Astrocyte of the spinal cord (primary cell): ENCODE measurements around the gene UGT1A6.

Source experiments
- DNase-seq: peaks from one replicate; pipeline ENCODE4 v3.0.0; 2011; ENCODE audit warnings: low read depth, low spot score
- H3K4me3 ChIP-seq: 2 replicates; pipeline ENCODE4 v1.5.1; 2011; ENCODE audit warnings: low read depth, mild to moderate bottlenecking, low read length, moderate library complexity
- CTCF ChIP-seq: IDR thresholded peaks from 2 replicates; pipeline ENCODE4 v1.5.1; 2012; ENCODE audit warnings: low read depth, mild to moderate bottlenecking, low read length, inconsistent platforms
- in situ Hi-C: cut with HindIII; loops from 2 replicates; pipeline ENCODE4 v1.10.0; 2017; ENCODE audit warnings: low sequenced_read_pairs

The UGT1A6 gene

DNA sequence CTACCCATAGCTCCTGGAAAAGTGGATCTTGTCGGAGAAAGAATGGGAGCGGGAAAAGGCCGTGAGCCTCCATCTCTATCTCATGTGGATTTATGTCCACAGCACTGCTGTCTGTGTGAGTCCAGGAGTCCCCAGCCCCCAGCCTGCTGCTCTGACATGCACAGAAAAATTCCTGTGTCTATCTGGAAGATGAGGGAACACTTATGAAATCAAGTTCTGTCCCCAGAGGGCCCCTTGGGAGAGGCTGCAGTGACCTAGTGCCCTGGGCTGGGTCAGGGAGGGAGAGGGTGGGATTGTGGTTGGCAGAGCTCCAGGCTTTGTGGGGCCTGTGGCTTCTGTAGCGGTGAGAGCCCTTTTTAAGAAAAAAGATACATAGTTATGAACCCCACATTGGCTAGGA, 124.1 kb downstream of the UGT1A6 start:
- in situ Hi-C loops: no loop called here
- DNase-seq: no peak

GRCh38 chr2:233817361-233817911, 124.7 kb downstream of the UGT1A6 start:
- H3K4me3 ChIP-seq: no peak overlapping the region
- in situ Hi-C loops: no loop called here
- no peak for TF ChIP-seq CTCF
- DNase-seq: no peak

More for the DNA sequence above, 124.1 kb downstream of the UGT1A6 start:
- no peak for TF ChIP-seq CTCF
- H3K4me3 ChIP-seq: no peak overlapping the region

- no peak for DNase-seq
- TF ChIP-seq CTCF: no peak
- in situ Hi-C loops: no loop called here
- no peak overlapping the region for H3K4me3 ChIP-seq
Measured at GRCh38 chr2:233817995-233818638, 125.4 kb downstream of the UGT1A6 start.

DNA sequence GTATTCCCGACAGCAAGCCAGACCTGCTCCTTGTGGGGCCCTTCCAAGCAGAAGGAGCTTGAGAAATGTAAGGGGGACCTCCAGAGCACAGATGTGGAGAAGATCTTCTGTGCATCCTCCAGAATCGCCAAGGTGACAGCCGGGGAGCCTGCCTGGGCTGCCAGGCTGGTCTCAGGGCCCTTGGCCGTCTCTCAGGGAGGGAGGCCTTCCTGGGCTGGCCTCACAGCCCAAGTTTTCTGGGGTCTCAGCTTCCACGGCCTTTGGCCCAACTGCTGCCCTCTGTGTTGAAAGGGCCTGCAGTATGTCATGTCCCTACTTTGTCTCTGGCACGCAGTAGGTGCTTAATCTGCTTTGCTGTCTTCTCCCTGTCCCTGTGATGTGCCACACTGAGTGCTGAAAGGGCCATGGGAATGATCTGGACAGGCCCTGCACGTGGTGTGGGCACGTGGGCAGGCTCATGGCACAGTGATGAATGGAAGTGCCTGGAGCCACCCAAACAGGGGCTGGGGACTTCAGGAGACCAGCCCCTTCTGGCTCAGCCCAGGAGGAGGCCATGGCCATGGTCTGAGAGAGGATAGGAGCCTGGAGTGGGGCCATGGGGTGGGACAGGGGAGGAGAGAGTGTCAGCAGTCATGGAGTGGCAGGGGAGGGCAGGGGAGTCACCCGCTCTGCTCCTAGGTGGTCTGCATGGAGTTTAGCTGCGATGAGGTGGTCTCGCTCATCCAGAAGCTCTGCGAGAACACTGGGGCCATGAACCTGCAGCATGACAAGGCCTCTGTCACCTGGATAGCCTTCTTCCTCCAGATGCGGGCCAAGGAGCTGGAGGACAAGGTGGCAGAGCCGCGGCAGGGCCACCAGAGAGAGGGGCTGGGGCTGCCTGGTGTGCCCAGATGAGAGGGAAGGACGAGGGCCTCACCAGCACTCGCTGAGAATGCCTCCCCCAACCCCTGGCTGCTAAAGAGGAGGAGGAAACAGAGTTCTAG, 126.2 kb downstream of the UGT1A6 start:
- no peak for DNase-seq
- H3K4me3 ChIP-seq: no peak overlapping the region
- no peak for TF ChIP-seq CTCF
- in situ Hi-C loops: no loop called here

GRCh38 chr2:233819884-233820773, 127.4 kb downstream of the UGT1A6 start:
- in situ Hi-C loops: no loop called here
- no peak for TF ChIP-seq CTCF
- DNase-seq: no peak

DNA sequence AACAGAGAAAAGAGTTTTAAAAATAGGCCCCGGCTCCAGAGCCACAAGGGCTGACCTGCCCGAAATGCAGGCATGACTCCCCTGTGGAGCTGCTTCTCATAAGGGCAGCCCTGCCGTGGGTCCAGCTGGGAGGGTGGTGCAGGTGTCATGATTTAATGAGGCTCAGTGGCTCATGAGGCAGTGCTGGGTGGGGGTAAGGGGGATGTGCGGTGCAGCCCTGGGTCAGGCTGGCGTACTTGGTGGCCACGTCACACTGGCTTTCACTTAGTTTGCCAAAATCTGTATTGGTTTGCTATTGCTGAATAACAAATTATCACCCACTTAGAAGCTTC, 128.1 kb downstream of the UGT1A6 start:
- in situ Hi-C loops: no loop called here
- DNase-seq: no peak
- no peak overlapping the region for H3K4me3 ChIP-seq
- no peak for TF ChIP-seq CTCF

More at GRCh38 chr2:233819884-233820773, 127.4 kb downstream of the UGT1A6 start:
- H3K4me3 ChIP-seq: no peak overlapping the region
